ENCODE data around the gene OPCML.

DNA sequence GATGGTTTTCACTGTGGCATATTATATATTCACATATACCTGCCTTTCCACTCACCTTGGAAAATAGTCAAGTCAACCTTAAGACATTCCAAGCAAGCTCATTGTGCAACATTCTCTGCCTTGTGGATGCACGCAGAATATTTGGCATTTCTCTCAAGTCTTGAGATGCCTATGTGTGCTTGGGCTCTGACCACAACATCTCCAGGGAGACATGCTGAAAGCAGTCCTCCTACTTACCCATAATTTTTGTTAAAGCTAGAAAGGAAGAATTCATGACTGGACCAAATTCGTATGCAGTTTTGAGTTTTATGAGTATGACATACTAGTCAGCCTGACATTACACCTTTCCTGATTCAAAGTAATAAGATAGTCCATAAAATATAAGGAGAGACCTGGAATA is 684.0 kb downstream of the OPCML start:
- TF ChIP-seq EP300 (IDR thresholded peaks at IDR 0.05) = no peak
- TF ChIP-seq, protein P1, sequence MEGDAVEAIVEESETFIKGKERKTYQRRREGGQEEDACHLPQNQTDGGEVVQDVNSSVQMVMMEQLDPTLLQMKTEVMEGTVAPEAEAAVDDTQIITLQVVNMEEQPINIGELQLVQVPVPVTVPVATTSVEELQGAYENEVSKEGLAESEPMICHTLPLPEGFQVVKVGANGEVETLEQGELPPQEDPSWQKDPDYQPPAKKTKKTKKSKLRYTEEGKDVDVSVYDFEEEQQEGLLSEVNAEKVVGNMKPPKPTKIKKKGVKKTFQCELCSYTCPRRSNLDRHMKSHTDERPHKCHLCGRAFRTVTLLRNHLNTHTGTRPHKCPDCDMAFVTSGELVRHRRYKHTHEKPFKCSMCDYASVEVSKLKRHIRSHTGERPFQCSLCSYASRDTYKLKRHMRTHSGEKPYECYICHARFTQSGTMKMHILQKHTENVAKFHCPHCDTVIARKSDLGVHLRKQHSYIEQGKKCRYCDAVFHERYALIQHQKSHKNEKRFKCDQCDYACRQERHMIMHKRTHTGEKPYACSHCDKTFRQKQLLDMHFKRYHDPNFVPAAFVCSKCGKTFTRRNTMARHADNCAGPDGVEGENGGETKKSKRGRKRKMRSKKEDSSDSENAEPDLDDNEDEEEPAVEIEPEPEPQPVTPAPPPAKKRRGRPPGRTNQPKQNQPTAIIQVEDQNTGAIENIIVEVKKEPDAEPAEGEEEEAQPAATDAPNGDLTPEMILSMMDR (IDR thresholded peaks at IDR 0.05) = no peak

Measured in suprapubic skin (tissue), 3 donors.